ENCODE measurements around the gene GCNT3.

DNA sequence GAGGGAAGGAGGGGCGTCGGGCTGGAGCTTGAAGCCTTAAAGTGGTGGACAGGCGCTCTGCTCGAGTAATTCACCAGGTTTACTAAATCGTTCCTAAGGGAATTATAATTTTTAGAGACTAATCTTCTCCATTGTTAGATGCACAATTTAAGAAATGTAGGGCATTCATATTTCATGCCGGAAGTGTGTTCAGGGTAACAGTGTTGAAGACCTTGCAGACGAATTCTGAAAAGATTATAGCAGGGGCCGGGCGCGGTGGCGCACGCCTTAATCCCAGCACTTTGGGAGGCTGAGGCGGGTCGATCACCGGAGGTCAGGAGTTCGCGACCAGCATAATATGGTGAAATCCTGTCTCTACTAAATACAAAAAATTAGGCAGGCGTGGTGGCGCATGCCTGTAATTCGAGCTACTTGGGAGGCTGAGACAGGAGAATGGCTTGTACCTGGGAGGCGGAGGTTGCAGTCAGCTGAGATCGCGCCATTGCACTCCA is 46.1 kb downstream of the GCNT3 start:
- TF ChIP-seq, protein P1, sequence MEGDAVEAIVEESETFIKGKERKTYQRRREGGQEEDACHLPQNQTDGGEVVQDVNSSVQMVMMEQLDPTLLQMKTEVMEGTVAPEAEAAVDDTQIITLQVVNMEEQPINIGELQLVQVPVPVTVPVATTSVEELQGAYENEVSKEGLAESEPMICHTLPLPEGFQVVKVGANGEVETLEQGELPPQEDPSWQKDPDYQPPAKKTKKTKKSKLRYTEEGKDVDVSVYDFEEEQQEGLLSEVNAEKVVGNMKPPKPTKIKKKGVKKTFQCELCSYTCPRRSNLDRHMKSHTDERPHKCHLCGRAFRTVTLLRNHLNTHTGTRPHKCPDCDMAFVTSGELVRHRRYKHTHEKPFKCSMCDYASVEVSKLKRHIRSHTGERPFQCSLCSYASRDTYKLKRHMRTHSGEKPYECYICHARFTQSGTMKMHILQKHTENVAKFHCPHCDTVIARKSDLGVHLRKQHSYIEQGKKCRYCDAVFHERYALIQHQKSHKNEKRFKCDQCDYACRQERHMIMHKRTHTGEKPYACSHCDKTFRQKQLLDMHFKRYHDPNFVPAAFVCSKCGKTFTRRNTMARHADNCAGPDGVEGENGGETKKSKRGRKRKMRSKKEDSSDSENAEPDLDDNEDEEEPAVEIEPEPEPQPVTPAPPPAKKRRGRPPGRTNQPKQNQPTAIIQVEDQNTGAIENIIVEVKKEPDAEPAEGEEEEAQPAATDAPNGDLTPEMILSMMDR (conservative IDR thresholded peaks at IDR 0.05 in 1 of 2, IDR thresholded peaks at IDR 0.05 in 1 of 2; ENCODE audit: extremely low read depth in 1 of 2, insufficient read depth in 1 of 2, low read depth in 1 of 2, low read length in 2 of 2): no peak
- TF ChIP-seq EZH2 (IDR thresholded peaks at IDR 0.05; ENCODE audit: borderline replicate concordance, low read length): no peak

Data from mammary epithelial cell (primary cell).